T1000 (cell line): ENCODE results near the gene EFHC1.
"Not testable (repeated sequence)": the region's sequence is repeated elsewhere in the genome, so short reads cannot be mapped to it uniquely, and the experiment has no call there.

Source experiments
- DNase-seq: peaks from one replicate; lab custom pipeline; 2025; ENCODE audit warnings: mixed read lengths; lab: John Stamatoyannopoulos, UW

Gene EFHC1

GRCh38 chr6:52438926-52439325 lies 18.8 kb downstream of the EFHC1 start:
- no peak for DNase-seq

GRCh38 chr6:52454556-52454955 lies 34.4 kb downstream of the EFHC1 start:
- DNase-seq: no peak

GRCh38 chr6:52457096-52457495 lies 37.0 kb downstream of the EFHC1 start:
- no peak for DNase-seq

GRCh38 chr6:52461194-52461593 lies 41.1 kb downstream of the EFHC1 start:
- not testable (repeated sequence) for DNase-seq

GRCh38 chr6:52474173-52474572 lies 54.0 kb downstream of the EFHC1 start:
- DNase-seq: no peak

GRCh38 chr6:52475307-52475706 lies 55.2 kb downstream of the EFHC1 start:
- no peak for DNase-seq

GRCh38 chr6:52482903-52483670 lies 62.9 kb downstream of the EFHC1 start:
- DNase-seq: no peak

- no peak for DNase-seq
These were observed 63.5 kb downstream of the EFHC1 start for GRCh38 chr6:52483671-52484003.

- no peak for DNase-seq
These were observed 69.7 kb downstream of the EFHC1 start for GRCh38 chr6:52489881-52490280.

- DNase-seq: no peak
These were observed 71.3 kb downstream of the EFHC1 start for GRCh38 chr6:52491203-52492069.

GRCh38 chr6:52493669-52494068 lies 73.5 kb downstream of the EFHC1 start:
- DNase-seq: no peak

GRCh38 chr6:52494298-52495072 lies 74.3 kb downstream of the EFHC1 start:
- no peak for DNase-seq

- no peak for DNase-seq
These were observed 75.8 kb downstream of the EFHC1 start for GRCh38 chr6:52495922-52496321.

- DNase-seq: no peak
These were observed 76.5 kb downstream of the EFHC1 start for GRCh38 chr6:52496631-52497030.

- DNase-seq: no peak
These were observed 77.7 kb downstream of the EFHC1 start for GRCh38 chr6:52497652-52498408.

- DNase-seq: no peak
These were observed 78.4 kb downstream of the EFHC1 start for GRCh38 chr6:52498538-52499017.

- DNase-seq: no peak
These were observed 78.9 kb downstream of the EFHC1 start for GRCh38 chr6:52499026-52499425.

GRCh38 chr6:52499681-52500236 lies 79.6 kb downstream of the EFHC1 start:
- DNase-seq: no peak

GRCh38 chr6:52500238-52501129 lies 80.3 kb downstream of the EFHC1 start:
- no peak for DNase-seq

GRCh38 chr6:52502306-52503029 lies 82.3 kb downstream of the EFHC1 start:
- DNase-seq: no peak
